Neural crest cell (in vitro differentiated cells): Measurements from ENCODE around the gene ATRAID. TPM values are rescaled to one million over a fixed set of nuclear protein-coding genes. Genes with fewer than 3 reads are reported as not detected.

Experiments
- DNase-seq: peaks from one replicate; pipeline ENCODE4 v3.0.0; 2021; ENCODE audit warnings: low read depth, mixed read lengths, low spot score
- H3K27ac Mint-ChIP-seq: one replicate; pipeline ENCODE4 v1.8.0; 2021; ENCODE audit warnings: mild to moderate bottlenecking, mixed read lengths; ENCODE audit not compliant: unreplicated experiment
- H3K27me3 Mint-ChIP-seq: 2 replicates; pipeline ENCODE4 v1.8.0; 2021; ENCODE audit warnings: low read depth, mild to moderate bottlenecking, mixed read lengths
- H3K36me3 Mint-ChIP-seq: 2 replicates; pipeline ENCODE4 v1.8.0; 2021; ENCODE audit warnings: low read depth, mild to moderate bottlenecking, mixed read lengths
- H3K4me1 Mint-ChIP-seq: 2 replicates; pipeline ENCODE4 v1.8.0; 2021; ENCODE audit warnings: mixed read lengths
- H3K4me3 Mint-ChIP-seq: one replicate; pipeline ENCODE4 v1.8.0; 2021; ENCODE audit warnings: mild to moderate bottlenecking, mixed read lengths
- H3K9me3 Mint-ChIP-seq: 2 replicates; pipeline ENCODE4 v1.8.0; 2021; ENCODE audit warnings: mixed read lengths
- CTCF ChIP-seq: fragments of 200-600 bp; sonication (generic); conservative IDR thresholded peaks from 2 replicates; pipeline ENCODE4 v1.5.0; 2021; ENCODE audit warnings: antibody characterized with exemption, mild to moderate bottlenecking
- total RNA-seq: library from RNA; stranded (reverse); gene quantifications from 2 replicates; pipeline ENCODE4 v1.2.1, GENCODE V29; 2021

The ATRAID gene
- total RNA-seq, 1 donor from 2014 or later: 86.3 TPM

DNA sequence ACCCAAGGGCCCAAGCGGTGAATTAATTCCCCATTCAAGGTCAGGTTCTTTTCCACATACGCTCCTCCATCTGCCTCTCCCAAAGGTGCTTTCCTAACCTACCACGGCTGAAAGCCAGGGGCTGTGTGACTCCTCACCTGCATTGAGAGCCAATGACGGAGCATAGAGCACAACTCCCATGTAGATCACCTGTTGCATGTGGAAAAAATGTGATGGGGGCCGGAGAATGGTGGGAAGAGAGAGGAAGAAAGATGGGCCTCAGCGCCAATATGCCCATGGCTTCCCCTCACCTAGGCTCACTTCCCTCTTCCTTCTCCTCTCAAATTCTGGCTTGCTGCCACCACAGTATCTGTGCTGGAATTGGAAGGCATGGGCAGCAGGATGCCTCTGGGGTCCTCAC is 5.5 kb upstream of the ATRAID start:
- H3K4me1 Mint-ChIP-seq: peaks cover 22% of the 10 kb centered on the region
- DNase-seq: no peak
- H3K9me3 Mint-ChIP-seq: no peaks in the 10 kb centered on the region
- no peak for TF ChIP-seq CTCF
- H3K27me3 Mint-ChIP-seq: no peaks in the 10 kb centered on the region
- H3K36me3 Mint-ChIP-seq: peaks cover 21% of the 10 kb centered on the region
- no peak overlapping the region for H3K27ac Mint-ChIP-seq
- no peak overlapping the region for H3K4me3 Mint-ChIP-seq

DNA sequence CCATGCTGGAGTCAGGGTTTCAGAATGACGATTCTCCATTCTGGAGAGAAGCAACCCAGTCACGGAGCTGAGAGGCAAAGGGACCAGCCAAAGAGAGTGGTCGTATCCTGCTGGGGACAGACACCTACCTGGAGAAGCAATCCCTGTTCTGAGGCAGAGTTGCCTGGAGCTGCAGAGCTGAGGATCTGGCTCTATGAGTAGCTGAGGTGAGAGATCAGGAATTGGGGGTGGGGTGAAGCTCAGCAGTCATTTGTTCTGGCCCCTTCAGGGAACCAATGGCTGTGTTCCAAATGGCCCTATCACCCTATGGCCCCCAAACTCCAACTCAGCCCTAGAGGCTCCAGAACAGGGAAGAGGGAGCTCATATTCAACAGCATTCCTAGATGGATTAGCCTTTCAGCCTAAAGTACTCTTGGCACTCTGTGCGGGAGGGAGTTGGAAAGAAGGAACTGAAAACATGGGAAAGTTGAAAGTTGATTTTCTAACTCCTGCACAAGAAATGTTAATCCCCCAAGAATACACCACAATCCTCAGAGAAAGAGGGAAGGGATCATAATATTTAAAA is 3.3 kb upstream of the ATRAID start:
- Mint-ChIP-seq H3K9me3 (no peaks in the 10 kb centered on the region), H3K27me3 (no peaks in the 10 kb centered on the region), H3K36me3 (peaks cover 13% of the 10 kb centered on the region), H3K27ac (no peak overlapping the region), H3K4me1 (peaks cover 34% of the 10 kb centered on the region), H3K4me3 (peak overlapping the region; percentile 78)
- TF ChIP-seq CTCF: no peak
- DNase-seq: no peak

- H3K4me1 Mint-ChIP-seq: peaks cover 37% of the 10 kb centered on the region
- H3K9me3 Mint-ChIP-seq: no peaks in the 10 kb centered on the region
- H3K4me3 Mint-ChIP-seq: peak overlapping the region; percentile 78
- H3K27ac Mint-ChIP-seq: no peak overlapping the region
- no peak for TF ChIP-seq CTCF
- no peaks in the 10 kb centered on the region for H3K27me3 Mint-ChIP-seq
- DNase-seq: no peak
- H3K36me3 Mint-ChIP-seq: peaks cover 13% of the 10 kb centered on the region
Measured at GRCh38 chr2:27209621-27210401, 2.0 kb upstream of the ATRAID start.

DNA sequence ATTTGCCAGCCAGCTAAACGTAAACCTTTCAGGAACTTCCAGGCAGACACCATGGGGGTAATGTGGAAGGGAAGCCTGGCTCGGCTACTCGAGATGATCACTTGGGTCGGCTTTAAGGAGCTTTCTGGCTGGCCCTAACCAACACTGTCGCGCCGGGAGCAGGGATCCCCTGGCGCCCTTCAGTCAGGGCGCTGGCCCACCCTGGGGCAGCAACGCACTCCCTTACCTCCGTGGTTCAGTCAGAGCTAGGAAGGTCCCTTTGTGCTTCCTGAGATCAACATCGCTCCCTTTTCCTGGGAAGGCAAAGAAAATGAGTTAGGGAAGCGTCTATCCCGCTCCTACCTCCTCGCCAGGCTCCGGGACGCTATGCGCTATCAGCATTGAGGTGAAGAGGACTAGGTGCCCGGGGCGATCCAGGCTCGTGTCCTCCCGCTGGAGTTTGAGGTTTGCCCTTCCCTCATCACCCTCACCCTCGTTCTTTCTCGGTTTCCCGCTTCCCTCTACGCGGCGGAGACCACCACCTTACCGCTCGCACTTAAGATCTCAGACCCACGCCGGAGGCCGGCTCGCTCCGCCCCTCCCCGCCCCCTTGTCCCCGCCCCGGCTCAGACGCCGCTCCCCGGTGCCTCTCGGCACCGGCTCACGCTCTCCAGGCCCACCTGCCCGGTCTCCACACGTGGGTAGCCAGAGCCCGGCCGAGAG is 449 bp upstream of the ATRAID start:
- Mint-ChIP-seq H3K36me3 (peaks cover 12% of the 10 kb centered on the region), H3K9me3 (no peaks in the 10 kb centered on the region), H3K27me3 (no peaks in the 10 kb centered on the region), H3K4me1 (peaks cover 37% of the 10 kb centered on the region), H3K4me3 (peak overlapping the region; percentile 98), H3K27ac (peak overlapping the region; percentile 96)
- TF ChIP-seq CTCF: no peak
- peak; percentile 35 for DNase-seq

- H3K4me1 Mint-ChIP-seq: peaks cover 50% of the 10 kb centered on the region
- DNase-seq: peak; percentile 2
- no peak for TF ChIP-seq CTCF
- H3K27ac Mint-ChIP-seq: peak overlapping the region; percentile 98
- no peaks in the 10 kb centered on the region for H3K9me3 Mint-ChIP-seq
- no peaks in the 10 kb centered on the region for H3K27me3 Mint-ChIP-seq
- H3K36me3 Mint-ChIP-seq: peaks cover 14% of the 10 kb centered on the region
- H3K4me3 Mint-ChIP-seq: peak overlapping the region; percentile 98
Measured at GRCh38 chr2:27212626-27213471, 1.0 kb downstream of the ATRAID start.
